ENCODE results near the gene DCST1. TPM values are rescaled to one million over a fixed set of nuclear protein-coding genes. Genes with fewer than 3 reads are reported as not detected.

The DCST1 gene
- total and polyA plus RNA-seq, 12 donors: not detected

- H3K4me1 ChIP-seq (replicated peaks in 1 of 2): peaks cover 0 to 12% of the 10 kb centered on the region in 2 donors
- no peak overlapping the region for H3K4me3 ChIP-seq
- H3K27me3 ChIP-seq: no peaks in the 10 kb centered on the region
- H3K27ac ChIP-seq: no peak overlapping the region
- intact Hi-C loops (cut with DNase I): no loop called here
- no peaks in the 10 kb centered on the region for H3K9me3 ChIP-seq (replicated peaks in 1 of 3)
- DNase-seq: no peak
- no peak for TF ChIP-seq CTCF (IDR thresholded peaks at IDR 0.05)
- no peak for TF ChIP-seq POLR2A (IDR thresholded peaks at IDR 0.05)
- WGBS, 4 donors: 92 to 97% (median 94%) methylated on average over 3 to 8 of the region's 8 CpGs
- H3K36me3 ChIP-seq (replicated peaks in 1 of 2): peaks cover 0 to 46% of the 10 kb centered on the region in 2 donors
Measured at GRCh38 chr1:155057104-155057503, 23.5 kb downstream of the DCST1 start.

- 92 to 94% (median 93%) methylated on average over 5 to 13 of the region's 13 CpGs; no CpG with 5 or more reads in 1 of the 4 donors for WGBS, 4 donors
- H3K4me1 ChIP-seq (replicated peaks in 1 of 2): peaks cover 5 to 14% of the 10 kb centered on the region in 2 donors
- H3K27ac ChIP-seq: no peak overlapping the region
- no peak for DNase-seq
- H3K36me3 ChIP-seq (replicated peaks in 1 of 2): peaks cover 0 to 46% of the 10 kb centered on the region in 2 donors
- intact Hi-C loops (cut with DNase I): no loop called here
- no peaks in the 10 kb centered on the region for H3K9me3 ChIP-seq (replicated peaks in 1 of 3)
- no peak for TF ChIP-seq POLR2A (IDR thresholded peaks at IDR 0.05)
- no peak for TF ChIP-seq CTCF (IDR thresholded peaks at IDR 0.05)
- H3K4me3 ChIP-seq: no peak overlapping the region
- H3K27me3 ChIP-seq: no peaks in the 10 kb centered on the region
Measured at GRCh38 chr1:155057788-155058211, 24.2 kb downstream of the DCST1 start.

GRCh38 chr1:155060736-155061135 lies 27.1 kb downstream of the DCST1 start:
- 74 to 90% (median 84%) methylated on average over 5 to 8 of the region's 8 CpGs for WGBS, 4 donors
- peaks cover 11 to 36% of the 10 kb centered on the region in 2 donors for H3K4me1 ChIP-seq (replicated peaks in 1 of 2)
- intact Hi-C loops (cut with DNase I): loop anchor here in 1 of 2 donors (5.0 kb wide), 1 partner anchor 153 kb away; no protein-coding TSS in a partner anchor
- H3K9me3 ChIP-seq (replicated peaks in 1 of 3): no peaks in the 10 kb centered on the region
- no peaks in the 10 kb centered on the region for H3K27me3 ChIP-seq
- peak in 1 of 7 donors; percentile 20 for DNase-seq
- H3K4me3 ChIP-seq: no peak overlapping the region
- H3K27ac ChIP-seq: no peak overlapping the region
- TF ChIP-seq CTCF (IDR thresholded peaks at IDR 0.05): no peak
- TF ChIP-seq POLR2A (IDR thresholded peaks at IDR 0.05): no peak
- H3K36me3 ChIP-seq (replicated peaks in 1 of 2): peaks cover 0 to 30% of the 10 kb centered on the region in 2 donors

GRCh38 chr1:155061381-155062150 lies 27.9 kb downstream of the DCST1 start:
- H3K4me1 ChIP-seq (replicated peaks in 1 of 2): peaks cover 11 to 36% of the 10 kb centered on the region in 2 donors
- no peaks in the 10 kb centered on the region for H3K27me3 ChIP-seq
- no peaks in the 10 kb centered on the region for H3K9me3 ChIP-seq (replicated peaks in 1 of 3)
- intact Hi-C loops (cut with DNase I): loop anchor here in 1 of 2 donors (2.0 to 5.0 kb wide), 2 partner anchors 23 to 154 kb away; no protein-coding TSS in a partner anchor
- no peak overlapping the region for H3K27ac ChIP-seq
- H3K36me3 ChIP-seq (replicated peaks in 1 of 2): peaks cover 0 to 23% of the 10 kb centered on the region in 2 donors
- H3K4me3 ChIP-seq: no peak overlapping the region
- DNase-seq: peak; percentile 90 to 96 (median 92)
- WGBS, 4 donors: 17 to 29% (median 23%) methylated on average over 16 to 21 of the region's 21 CpGs
- TF ChIP-seq CTCF (IDR thresholded peaks at IDR 0.05) (peak; percentile 97 to 99 (median 98)), POLR2A (IDR thresholded peaks at IDR 0.05) (no peak)
